WI38 (cell line): ENCODE measurements around the gene ATP5PB.

Source experiments
- H3K4me3 ChIP-seq: 2 replicates; pipeline ENCODE4 v1.5.1; 2011; ENCODE audit warnings: low read depth, mild to moderate bottlenecking, control low read depth, low read length
- TF ChIP-seq, protein P1 (sequence below): IDR thresholded peaks from 2 replicates; pipeline ENCODE4 v1.5.1; 2012; ENCODE audit warnings: low read depth, mild to moderate bottlenecking, control low read depth, low read length

ATP5PB gene

GRCh38 chr1:111455642-111456031 is 6.4 kb downstream of the ATP5PB start:
- no peak overlapping the region for H3K4me3 ChIP-seq
- TF ChIP-seq, protein P1, sequence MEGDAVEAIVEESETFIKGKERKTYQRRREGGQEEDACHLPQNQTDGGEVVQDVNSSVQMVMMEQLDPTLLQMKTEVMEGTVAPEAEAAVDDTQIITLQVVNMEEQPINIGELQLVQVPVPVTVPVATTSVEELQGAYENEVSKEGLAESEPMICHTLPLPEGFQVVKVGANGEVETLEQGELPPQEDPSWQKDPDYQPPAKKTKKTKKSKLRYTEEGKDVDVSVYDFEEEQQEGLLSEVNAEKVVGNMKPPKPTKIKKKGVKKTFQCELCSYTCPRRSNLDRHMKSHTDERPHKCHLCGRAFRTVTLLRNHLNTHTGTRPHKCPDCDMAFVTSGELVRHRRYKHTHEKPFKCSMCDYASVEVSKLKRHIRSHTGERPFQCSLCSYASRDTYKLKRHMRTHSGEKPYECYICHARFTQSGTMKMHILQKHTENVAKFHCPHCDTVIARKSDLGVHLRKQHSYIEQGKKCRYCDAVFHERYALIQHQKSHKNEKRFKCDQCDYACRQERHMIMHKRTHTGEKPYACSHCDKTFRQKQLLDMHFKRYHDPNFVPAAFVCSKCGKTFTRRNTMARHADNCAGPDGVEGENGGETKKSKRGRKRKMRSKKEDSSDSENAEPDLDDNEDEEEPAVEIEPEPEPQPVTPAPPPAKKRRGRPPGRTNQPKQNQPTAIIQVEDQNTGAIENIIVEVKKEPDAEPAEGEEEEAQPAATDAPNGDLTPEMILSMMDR = no peak

- TF ChIP-seq, protein P1 = no peak
- H3K4me3 ChIP-seq = no peak overlapping the region
Observed at GRCh38 chr1:111461765-111462164, 12.5 kb downstream of the ATP5PB start.

- TF ChIP-seq, protein P1 = no peak
- no peak overlapping the region for H3K4me3 ChIP-seq
Observed at GRCh38 chr1:111462370-111463028, 13.2 kb downstream of the ATP5PB start.

GRCh38 chr1:111463029-111463683 is 13.9 kb downstream of the ATP5PB start:
- no peak overlapping the region for H3K4me3 ChIP-seq
- TF ChIP-seq, protein P1 = no peak

- H3K4me3 ChIP-seq = no peak overlapping the region
- TF ChIP-seq, protein P1 = no peak
Observed at GRCh38 chr1:111465754-111466153, 16.5 kb downstream of the ATP5PB start.

DNA sequence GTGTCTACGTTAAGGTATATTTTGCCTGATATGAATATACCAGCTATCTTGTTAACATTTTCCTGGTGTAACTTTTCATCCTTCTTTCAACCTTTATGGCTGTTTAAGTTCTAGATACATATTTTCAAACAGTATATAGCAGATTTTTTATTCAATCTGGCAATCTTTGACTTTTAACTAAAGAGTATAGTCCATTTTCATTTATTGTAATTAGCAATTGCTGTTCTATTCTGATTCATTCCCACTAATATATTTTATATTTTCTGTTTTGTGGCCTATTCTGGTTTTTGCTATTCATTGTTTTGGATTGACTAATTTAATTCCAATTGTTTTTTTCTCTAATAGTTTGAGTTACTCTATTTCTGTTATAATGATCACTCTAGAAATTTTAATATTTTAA is 17.2 kb downstream of the ATP5PB start:
- TF ChIP-seq, protein P1 = no peak
- H3K4me3 ChIP-seq = no peak overlapping the region
